T follicular helper cell (primary cell): ENCODE measurements around the gene SLF2.
"Not testable (repeated sequence)": the region's sequence is repeated elsewhere in the genome, so short reads cannot be mapped to it uniquely, and the experiment has no call there.

Experiments used
- DNase-seq: peaks from one replicate; pipeline ENCODE4 v3.0.0-alpha.2; 2020; ENCODE audit warnings: low read depth

The SLF2 gene

DNA sequence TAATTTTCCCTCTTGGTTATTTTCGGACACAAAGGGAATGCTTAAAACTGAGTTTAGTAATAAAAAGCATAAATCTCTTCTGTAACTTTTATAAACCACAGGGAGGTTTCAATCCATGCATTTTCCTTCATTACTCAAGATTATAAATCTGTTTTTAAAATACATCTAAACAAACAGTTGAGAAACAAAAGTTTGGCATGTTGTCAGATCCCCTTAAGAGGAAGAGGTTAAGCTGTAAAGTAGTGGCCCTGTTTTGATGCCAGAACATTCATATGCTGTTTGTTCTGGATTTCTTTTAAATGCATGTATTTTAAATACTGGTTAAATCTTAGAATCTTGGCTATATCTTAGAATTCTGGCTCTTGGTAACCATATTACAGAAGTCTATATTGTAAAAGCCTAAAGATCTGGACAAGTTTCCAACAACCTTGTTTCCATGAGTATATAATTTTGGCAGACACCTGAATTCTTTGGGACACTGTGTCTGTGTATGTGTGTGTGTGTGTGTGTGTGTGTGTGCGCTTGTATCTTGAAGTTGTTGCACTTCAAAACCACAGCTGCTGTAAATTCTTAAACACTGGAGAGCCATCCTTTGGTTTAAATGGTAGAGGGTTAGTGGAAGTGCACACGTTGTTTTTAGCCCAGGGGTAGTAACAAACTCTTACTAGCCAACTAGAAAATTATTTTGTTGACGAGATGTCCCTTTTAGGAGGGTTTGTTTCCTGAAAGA, 49.8 kb downstream of the SLF2 start:
- DNase-seq, result no peak

DNA sequence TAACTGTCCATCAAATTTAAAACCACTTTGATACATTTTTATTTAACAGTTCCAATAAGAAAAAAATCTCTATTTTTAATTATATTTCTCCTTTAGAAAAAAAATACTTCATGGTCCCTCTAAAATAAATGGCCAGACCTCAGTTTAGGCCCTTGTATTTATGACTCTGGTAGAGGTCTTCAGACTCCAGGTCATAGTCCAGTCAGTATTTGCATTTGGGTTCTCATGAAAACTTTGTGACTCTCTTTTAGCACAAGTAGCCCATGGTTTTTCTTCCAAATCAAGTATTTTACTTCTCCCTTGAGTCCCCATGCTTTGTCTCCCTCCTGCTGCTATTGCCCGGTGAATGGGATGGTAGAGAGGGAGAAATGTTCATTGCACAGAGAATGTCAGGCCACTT, 51.1 kb downstream of the SLF2 start:
- no peak for DNase-seq

GRCh38 chr10:100965820-100966219, 53.1 kb downstream of the SLF2 start:
- DNase-seq, result no peak

GRCh38 chr10:100966887-100967286, 54.1 kb downstream of the SLF2 start:
- no peak for DNase-seq

DNA sequence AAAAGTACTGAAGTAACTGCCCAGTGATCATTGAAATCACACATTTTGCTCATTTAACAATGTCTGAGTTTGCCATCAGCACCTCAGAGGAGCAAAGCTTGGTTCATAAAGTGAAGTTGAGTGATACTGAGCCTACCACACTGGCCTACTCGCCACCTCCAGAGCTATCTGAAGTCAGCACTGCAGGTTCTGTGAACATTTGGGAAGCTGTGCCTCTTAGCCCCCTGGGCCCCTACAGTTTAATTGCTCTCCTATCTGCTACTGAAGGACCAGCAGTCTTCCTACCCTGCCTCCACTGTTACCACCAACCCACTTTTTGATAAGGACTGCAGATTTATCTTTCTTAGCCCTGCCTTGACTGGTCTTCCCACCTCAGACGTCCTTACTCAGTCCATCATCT, 54.6 kb downstream of the SLF2 start:
- DNase-seq, result no peak

DNA sequence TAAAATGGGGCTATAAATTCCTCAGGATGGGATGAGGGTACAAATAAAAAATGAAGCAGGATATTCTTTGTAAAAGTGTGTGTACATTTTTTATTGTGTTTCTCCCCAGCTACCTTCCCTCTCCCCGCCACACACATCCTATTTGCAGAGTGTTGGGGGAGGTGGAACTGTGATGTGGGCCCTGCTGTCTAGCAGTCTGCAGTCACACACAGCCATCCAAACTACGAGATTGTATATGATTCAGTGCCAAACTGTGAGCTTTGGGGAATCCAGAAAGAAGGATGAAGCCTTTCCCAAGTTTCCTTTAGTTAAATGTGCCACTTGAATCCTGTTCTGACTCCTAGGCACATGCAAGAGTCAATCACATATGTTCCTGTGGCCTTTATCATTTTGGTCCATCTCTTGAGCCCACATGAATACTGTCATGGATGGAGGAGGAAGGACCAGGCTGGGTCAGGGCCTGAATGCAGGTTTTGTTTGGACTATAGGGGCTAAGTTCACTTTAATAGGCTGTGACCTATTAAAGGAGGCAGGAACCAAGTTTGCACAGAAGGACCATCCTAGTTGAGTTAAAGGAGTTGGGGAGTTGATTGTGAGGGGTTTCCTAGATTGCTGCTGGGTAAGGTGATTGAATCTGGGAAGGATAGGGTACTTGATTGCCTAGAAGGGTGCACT, 55.4 kb downstream of the SLF2 start:
- DNase-seq, result no peak

GRCh38 chr10:100968863-100969186, 56.1 kb downstream of the SLF2 start:
- no peak for DNase-seq

- DNase-seq, result peak; percentile 18
These were observed 56.7 kb downstream of the SLF2 start, which contains the start of gene SEMA4G for GRCh38 chr10:100969187-100970075. SEMA4G (plus strand) TSS chr10:100969504; CDS start chr10:100972913, 3,409 bp downstream.

GRCh38 chr10:100970076-100970913, 57.5 kb downstream of the SLF2 start:
- DNase-seq, result peak; percentile 21

GRCh38 chr10:100970914-100971811, 58.4 kb downstream of the SLF2 start:
- DNase-seq, result no peak

- no peak for DNase-seq
These were observed 59.5 kb downstream of the SLF2 start for GRCh38 chr10:100972115-100972903.

- DNase-seq, result no peak
These were observed 60.3 kb downstream of the SLF2 start for GRCh38 chr10:100972904-100973535.

GRCh38 chr10:100975397-100975796, 62.6 kb downstream of the SLF2 start:
- not testable (repeated sequence) for DNase-seq

GRCh38 chr10:100976906-100977305, 64.1 kb downstream of the SLF2 start:
- no peak for DNase-seq

DNA sequence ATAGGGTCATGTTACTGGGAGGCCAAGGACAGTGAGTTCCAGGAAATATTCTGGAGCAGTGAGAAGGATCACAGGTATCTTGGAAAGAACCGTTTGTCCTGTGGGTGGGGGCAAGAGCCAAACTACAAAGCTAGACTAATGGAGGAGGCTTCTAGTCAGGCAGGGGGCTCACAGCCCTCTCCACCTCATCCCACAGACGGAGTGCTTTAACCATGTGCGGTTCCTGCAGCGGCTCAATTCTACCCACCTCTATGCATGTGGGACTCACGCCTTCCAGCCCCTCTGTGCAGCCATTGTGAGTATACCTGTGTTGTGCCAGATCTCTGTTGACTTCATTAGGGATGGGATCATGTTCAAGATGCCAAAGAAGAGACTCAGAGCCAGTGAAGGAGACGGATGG, 64.7 kb downstream of the SLF2 start:
- no peak for DNase-seq

DNA sequence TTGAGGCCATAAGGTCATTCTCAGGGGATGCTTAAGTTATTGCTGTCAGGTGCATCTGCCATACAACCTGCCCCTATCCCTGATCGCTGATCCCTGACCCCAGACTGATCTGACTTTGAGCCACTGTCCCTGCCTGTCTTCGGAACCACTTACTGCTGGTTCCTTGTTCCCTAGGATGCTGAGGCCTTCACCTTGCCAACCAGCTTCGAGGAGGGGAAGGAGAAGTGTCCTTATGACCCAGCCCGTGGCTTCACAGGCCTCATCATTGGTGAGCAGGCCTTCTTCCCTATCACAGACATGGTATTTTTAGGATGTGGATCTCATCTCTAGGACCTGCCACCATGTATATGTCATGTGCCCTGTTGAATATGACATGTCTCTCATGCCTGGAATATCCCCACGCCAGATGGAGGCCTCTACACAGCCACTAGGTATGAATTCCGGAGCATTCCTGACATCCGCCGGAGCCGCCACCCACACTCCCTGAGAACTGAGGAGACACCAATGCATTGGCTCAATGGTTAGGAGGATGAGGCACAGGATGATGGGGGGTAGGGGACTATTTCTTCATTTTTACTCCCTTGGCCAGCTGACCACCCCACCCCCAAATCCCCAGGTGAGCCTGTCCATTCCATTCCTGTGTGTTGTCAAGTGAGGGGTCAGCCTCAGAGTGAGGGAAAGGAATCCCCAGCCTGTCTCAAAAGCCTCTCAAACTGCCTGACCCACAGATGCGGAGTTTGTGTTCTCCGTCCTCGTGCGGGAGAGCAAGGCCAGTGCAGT, 65.5 kb downstream of the SLF2 start:
- DNase-seq, result no peak

- DNase-seq, result no peak
These were observed 66.1 kb downstream of the SLF2 start for GRCh38 chr10:100978901-100979195.

- no peak for DNase-seq
These were observed 67.1 kb downstream of the SLF2 start for GRCh38 chr10:100979791-100980272.

GRCh38 chr10:100980311-100980710, 67.5 kb downstream of the SLF2 start:
- no peak for DNase-seq
